ENCODE measurements around the gene GIGYF1. TPM values are rescaled to one million over a fixed set of nuclear protein-coding genes. Genes with fewer than 3 reads are reported as not detected.
"Not testable (repeated sequence)": the region's sequence is repeated elsewhere in the genome, so short reads cannot be mapped to it uniquely, and the experiment has no call there.

GIGYF1 gene
- total RNA-seq, 2 donors from 2014 or later, result 37.0 to 82.2 TPM

DNA sequence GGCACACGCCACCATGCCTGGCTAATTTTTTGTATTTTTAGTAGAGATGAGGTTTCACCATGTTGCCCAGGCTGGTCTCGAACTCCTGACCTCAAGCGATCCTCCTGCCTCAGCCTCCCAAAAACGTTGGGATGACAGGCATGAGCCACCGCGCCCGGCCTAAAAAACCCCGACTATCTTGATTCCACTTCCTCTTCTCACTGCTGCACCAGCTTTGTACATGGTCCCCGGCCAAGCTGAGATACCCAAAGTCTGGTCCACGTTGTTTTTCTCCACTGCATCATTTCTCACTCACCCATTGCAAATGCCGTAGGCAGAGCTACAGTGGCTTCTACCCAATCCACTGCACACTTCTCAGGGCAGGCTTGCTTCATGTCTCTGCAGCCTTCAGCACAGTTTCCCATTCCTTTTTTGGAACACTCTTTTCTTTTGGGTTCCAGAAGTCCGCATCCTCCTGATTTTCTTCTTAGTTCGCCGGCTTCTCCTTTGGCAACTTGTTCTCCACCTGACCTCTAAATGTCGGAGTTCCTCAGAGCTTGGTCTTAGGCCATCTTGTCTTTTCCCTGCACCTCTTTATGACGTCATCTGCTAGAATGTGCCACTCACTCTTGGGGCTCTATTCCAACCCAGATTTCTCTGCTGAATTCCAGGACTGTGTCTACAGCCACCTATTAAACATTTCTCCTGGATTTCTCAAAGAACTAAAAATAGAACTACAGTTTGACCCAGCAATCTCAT lies 26.6 kb downstream of the GIGYF1 start:
- Histone ChIP-seq H3K4me1 (replicated peaks) (no peaks in the 10 kb centered on the region), H3K27me3 (replicated peaks; ENCODE audit: insufficient read depth) (no peaks in the 10 kb centered on the region), H3K4me3 (no peak overlapping the region), H3K36me3 (no peaks in the 10 kb centered on the region), H3K9me3 (no peaks in the 10 kb centered on the region), H3K27ac (no peak overlapping the region)
- TF ChIP-seq POLR2AphosphoS5 (IDR thresholded peaks at IDR 0.05) (no peak), POLR2A (IDR thresholded peaks at IDR 0.05) (no peak)
- intact Hi-C loops (cut with DNase I), result no loop called here
- no peak for DNase-seq (ENCODE audit: low spot score)
- 82% methylated on average over 16 of the region's 16 CpGs for WGBS

DNA sequence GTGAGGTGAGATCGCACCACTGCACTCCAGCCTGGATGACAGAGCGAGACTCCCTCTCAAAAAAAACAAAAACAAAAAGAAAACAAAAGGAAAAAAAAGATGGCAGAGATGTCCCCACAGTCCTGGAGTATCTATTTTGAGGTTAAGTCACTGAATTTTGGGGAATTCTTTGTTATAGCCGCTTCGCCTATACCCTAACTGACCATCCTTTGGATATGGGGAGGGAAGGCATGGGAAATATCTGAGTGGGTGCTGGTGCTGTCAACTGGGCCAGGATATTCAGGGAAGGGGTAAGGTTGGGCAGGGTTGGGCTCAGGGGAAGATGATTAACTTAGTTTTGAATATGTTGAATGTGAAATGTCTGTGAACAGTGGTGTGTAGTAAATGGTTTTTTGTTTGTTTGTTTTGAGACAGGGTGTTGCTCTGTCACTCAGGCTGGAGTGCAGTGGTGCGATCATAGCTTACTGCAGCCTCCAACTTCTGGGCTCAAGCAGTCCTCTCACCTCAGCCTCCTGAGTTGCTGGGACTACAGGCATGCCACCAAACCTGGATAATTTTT lies 28.8 kb downstream of the GIGYF1 start:
- TF ChIP-seq POLR2A (IDR thresholded peaks at IDR 0.05), result no peak
- TF ChIP-seq, protein P1, sequence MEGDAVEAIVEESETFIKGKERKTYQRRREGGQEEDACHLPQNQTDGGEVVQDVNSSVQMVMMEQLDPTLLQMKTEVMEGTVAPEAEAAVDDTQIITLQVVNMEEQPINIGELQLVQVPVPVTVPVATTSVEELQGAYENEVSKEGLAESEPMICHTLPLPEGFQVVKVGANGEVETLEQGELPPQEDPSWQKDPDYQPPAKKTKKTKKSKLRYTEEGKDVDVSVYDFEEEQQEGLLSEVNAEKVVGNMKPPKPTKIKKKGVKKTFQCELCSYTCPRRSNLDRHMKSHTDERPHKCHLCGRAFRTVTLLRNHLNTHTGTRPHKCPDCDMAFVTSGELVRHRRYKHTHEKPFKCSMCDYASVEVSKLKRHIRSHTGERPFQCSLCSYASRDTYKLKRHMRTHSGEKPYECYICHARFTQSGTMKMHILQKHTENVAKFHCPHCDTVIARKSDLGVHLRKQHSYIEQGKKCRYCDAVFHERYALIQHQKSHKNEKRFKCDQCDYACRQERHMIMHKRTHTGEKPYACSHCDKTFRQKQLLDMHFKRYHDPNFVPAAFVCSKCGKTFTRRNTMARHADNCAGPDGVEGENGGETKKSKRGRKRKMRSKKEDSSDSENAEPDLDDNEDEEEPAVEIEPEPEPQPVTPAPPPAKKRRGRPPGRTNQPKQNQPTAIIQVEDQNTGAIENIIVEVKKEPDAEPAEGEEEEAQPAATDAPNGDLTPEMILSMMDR (IDR thresholded peaks at IDR 0.05), result no peak
- no peak for TF ChIP-seq POLR2AphosphoS5 (IDR thresholded peaks at IDR 0.05)
- H3K36me3 ChIP-seq, result no peaks in the 10 kb centered on the region
- DNase-seq (ENCODE audit: low spot score), result no peak
- H3K4me1 ChIP-seq (replicated peaks), result no peaks in the 10 kb centered on the region
- no peak overlapping the region for H3K27ac ChIP-seq
- WGBS, result 92% methylated on average over 5 of the region's 5 CpGs
- H3K9me3 ChIP-seq, result no peaks in the 10 kb centered on the region
- intact Hi-C loops (cut with DNase I), result no loop called here
- H3K27me3 ChIP-seq (replicated peaks; ENCODE audit: insufficient read depth), result no peaks in the 10 kb centered on the region
- H3K4me3 ChIP-seq, result no peak overlapping the region

DNA sequence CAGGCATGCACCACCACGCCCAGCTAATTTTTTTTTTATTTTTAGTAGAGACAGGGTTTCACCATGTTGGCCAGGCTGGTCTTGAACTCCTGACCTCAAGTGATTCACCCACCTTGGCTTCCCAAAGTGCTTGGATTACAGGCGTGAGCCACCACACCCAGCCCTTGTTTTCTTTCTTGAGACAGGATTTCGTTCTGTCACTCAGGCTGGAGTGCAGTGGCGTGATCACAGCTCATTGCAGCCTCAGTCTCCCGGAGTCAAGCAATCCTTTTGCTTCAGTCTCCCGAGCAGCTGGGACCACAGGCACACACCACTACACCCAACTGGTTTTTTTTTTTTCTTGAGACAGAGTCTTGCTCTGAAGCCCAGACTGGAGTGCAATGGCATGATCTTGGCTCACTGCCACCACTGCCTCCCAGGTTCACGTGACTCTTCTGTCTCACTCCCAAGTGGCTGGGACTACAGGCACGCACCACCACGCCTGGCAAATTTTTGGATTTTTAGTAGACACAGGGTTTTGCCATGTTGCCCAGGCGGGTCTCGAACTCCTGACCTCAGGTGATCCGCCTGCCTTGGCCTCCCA lies 31.8 kb downstream of the GIGYF1 start:
- intact Hi-C loops (cut with DNase I); H3K4me1 ChIP-seq (replicated peaks); H3K27me3 ChIP-seq (replicated peaks; ENCODE audit: insufficient read depth); H3K4me3 ChIP-seq; H3K36me3 ChIP-seq; DNase-seq (ENCODE audit: low spot score); H3K9me3 ChIP-seq; H3K27ac ChIP-seq: not testable (repeated sequence)
- 77% methylated on average over 12 of the region's 12 CpGs for WGBS

DNA sequence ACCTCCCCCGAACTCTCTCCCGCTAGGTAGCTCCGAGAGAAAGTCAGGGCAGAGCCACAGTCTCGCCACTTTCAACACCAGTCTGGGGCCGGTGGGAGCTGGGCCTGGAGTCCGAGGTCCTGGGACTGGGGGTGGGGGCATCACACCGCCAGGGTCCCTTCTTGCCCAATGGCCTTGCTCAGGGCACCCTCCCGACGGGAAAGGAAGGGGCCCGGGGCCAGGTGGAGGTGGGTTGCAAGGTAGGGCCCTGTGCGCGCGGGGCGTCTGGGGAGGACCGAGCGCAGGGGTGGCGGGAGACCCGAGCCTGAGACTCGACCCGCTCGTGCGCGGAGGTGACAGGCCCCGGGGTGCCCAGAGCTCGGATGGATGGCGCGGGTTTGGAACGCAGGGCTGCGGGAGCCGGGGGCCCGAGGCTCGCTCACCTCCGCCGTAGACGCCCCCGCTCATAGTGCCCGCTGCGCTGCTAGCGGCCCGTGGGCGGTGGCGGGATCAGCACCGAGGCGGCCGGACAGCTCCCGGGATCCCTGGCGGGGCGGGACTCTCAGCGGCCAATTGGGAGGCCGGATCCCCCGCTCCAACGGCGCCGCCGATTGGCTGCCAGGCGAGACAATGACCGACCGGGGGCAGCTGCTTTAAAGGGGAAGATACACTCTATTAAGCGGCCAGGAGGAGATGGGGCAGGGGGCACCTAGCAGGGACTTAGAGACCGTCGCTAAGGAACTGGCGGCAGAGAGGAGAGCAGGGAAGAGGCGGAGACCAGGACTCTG lies 38.0 kb downstream of the GIGYF1 start, which contains the start of gene ACTL6B:
Gene ACTL6B (minus strand): TSS at position 541 of the 767 bp plus-strand sequence. CDS start 94 bp downstream, at position 447.
- TF ChIP-seq POLR2A (IDR thresholded peaks at IDR 0.05), result no peak
- no peak for TF ChIP-seq POLR2AphosphoS5 (IDR thresholded peaks at IDR 0.05)
- TF ChIP-seq, protein P1 (IDR thresholded peaks at IDR 0.05), result no peak
- Histone ChIP-seq H3K36me3 (no peaks in the 10 kb centered on the region), H3K9me3 (no peaks in the 10 kb centered on the region), H3K4me1 (replicated peaks) (no peaks in the 10 kb centered on the region), H3K27ac (no peak within 1 kb of the TSS), H3K27me3 (replicated peaks; ENCODE audit: insufficient read depth) (peaks cover 18% of the 10 kb centered on the region), H3K4me3 (no peak within 1 kb of the TSS)
- intact Hi-C loops (cut with DNase I), result no loop called here
- WGBS, result 7% methylated on average over 54 of the region's 63 CpGs
- no peak for DNase-seq (ENCODE audit: low spot score)

DNA sequence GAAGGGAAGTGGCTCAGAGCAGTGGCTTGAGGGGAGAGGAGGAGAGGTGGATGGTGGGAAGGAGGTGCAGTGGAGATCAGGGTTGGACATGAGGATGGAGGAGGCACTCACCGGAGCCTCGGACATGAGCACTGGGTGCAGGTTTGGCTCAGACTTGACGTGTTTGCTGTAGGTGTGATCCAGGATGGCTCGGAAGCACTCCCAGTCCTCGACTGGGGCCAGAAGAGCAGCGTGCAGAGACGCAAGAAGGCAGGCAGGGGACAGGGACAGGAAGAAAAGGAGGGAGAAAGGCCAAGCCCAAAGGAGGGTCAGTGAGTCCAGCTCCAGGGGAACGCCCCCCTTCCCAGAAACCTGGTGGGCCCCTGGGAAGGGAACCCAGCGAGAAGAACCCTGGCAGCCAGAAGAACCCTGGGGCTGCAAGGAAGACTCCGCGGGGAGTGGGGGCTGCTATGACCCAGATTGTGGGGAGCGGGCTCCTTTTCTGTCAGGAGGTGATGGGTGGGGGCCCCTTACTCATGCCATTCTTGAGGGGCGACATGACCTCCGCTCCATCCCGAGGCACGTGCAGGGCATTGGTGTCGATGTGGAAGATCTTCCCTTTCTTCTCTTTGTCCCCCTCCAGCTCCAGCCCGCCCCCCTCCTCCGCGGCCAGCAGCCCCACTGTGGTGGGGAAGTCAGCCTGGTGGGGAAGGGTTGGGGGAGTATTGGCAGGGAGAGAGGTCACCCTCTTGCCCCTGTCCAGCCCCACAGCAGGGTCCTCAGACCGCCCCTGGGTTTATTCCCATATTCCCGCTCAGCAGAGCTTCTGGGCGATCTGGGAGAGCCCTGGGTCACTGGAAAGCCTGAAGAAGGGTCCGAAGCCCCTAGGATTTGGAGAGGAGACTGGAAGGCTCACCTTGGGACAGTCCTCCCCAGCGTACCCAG lies 38.9 kb downstream of the GIGYF1 start:
- Histone ChIP-seq H3K27ac (no peak overlapping the region), H3K9me3 (no peaks in the 10 kb centered on the region), H3K4me3 (no peak overlapping the region), H3K4me1 (replicated peaks) (no peaks in the 10 kb centered on the region), H3K27me3 (replicated peaks; ENCODE audit: insufficient read depth) (peaks cover 18% of the 10 kb centered on the region), H3K36me3 (no peaks in the 10 kb centered on the region)
- intact Hi-C loops (cut with DNase I), result no loop called here
- no peak for DNase-seq (ENCODE audit: low spot score)
- 45% methylated on average over 25 of the region's 25 CpGs for WGBS
- no peak for TF ChIP-seq POLR2A (IDR thresholded peaks at IDR 0.05)
- TF ChIP-seq POLR2AphosphoS5 (IDR thresholded peaks at IDR 0.05), result no peak
- TF ChIP-seq, protein P1 (IDR thresholded peaks at IDR 0.05), result no peak
